SU-DHL-6 (cell line): ENCODE results near the gene GLMN.

ENCODE experiments used
- H2AFZ ChIP-seq: fragments of 200-600 bp; sonication (generic); 2 replicates; pipeline ENCODE4 v1.6.1; 2014; ENCODE audit warnings: low read depth, mild to moderate bottlenecking, moderate library complexity, mixed read lengths, antibody characterized with exemption, low read length; ENCODE audit not compliant: severe bottlenecking
- H3F3A ChIP-seq: fragments of 200-600 bp; shearing (Covaris generic); 2 replicates; pipeline ENCODE4 v1.6.0; 2016; ENCODE audit warnings: antibody characterized with exemption, mild to moderate bottlenecking; ENCODE audit not compliant: insufficient read depth
- H3K27ac ChIP-seq: fragments of 200-600 bp; sonication (generic); 2 replicates; pipeline ENCODE4 v1.5.1; 2016; ENCODE audit warnings: low read depth, mild to moderate bottlenecking, low read length, moderate library complexity, mixed read lengths
- H3K27me3 ChIP-seq: fragments of 200-600 bp; sonication (generic), shearing (Covaris generic); 2 replicates; pipeline ENCODE4 v1.6.0; 2014; ENCODE audit warnings: mild to moderate bottlenecking, low read length
- H3K36me3 ChIP-seq: fragments of 200-600 bp; sonication (generic); 2 replicates; pipeline ENCODE4 v1.6.1; 2014; ENCODE audit warnings: mild to moderate bottlenecking, low read length, mixed read lengths
- H3K4me2 ChIP-seq: fragments of 300-600, 200-600 bp; shearing (Covaris generic), sonication (generic); 2 replicates; pipeline ENCODE4 v1.6.0; 2014; ENCODE audit warnings: low read length, low read depth, mild to moderate bottlenecking; ENCODE audit not compliant: poor library complexity, severe bottlenecking
- H3K4me3 ChIP-seq: fragments of 200-600 bp; sonication (generic); 2 replicates; pipeline ENCODE4 v1.5.1; 2014; ENCODE audit warnings: antibody characterized with exemption, low read length, mild to moderate bottlenecking, mixed read lengths; ENCODE audit not compliant: insufficient read depth, poor library complexity, severe bottlenecking
- H3K79me2 ChIP-seq: fragments of 200-600 bp; sonication (generic); 2 replicates; pipeline ENCODE4 v1.6.1; 2014; ENCODE audit warnings: mild to moderate bottlenecking, low read length, moderate library complexity; ENCODE audit not compliant: insufficient read depth
- H3K9ac ChIP-seq: fragments of 200-600 bp; sonication (generic); 2 replicates; pipeline ENCODE4 v1.7.0; 2014; ENCODE audit warnings: mild to moderate bottlenecking, low read length
- H3K9me2 ChIP-seq: fragments of 200-600 bp; sonication (generic); replicated peaks from 2 replicates; pipeline ENCODE4 v1.6.1; 2014; ENCODE audit warnings: low read length; ENCODE audit not compliant: insufficient read depth
- H3K9me3 ChIP-seq: fragments of 200-600 bp; sonication (generic); 2 replicates; pipeline ENCODE4 v1.6.1; 2014; ENCODE audit warnings: low read length, mixed read lengths; ENCODE audit not compliant: insufficient read depth
- H4K20me1 ChIP-seq: fragments of 200-600 bp; sonication (generic); 2 replicates; pipeline ENCODE4 v1.6.1; 2014; ENCODE audit warnings: low read depth, mild to moderate bottlenecking, antibody characterized with exemption, low read length, moderate library complexity, mixed read lengths
- EZH2phosphoT487 ChIP-seq: fragments of 200-600 bp; sonication (generic), shearing (Covaris generic); conservative IDR thresholded peaks from 2 replicates; pipeline ENCODE4 v1.6.1; 2018; ENCODE audit warnings: mild to moderate bottlenecking, antibody characterized with exemption, low read length, moderate library complexity, mixed read lengths
- TF ChIP-seq, protein P1 (sequence below): fragments of 200-600 bp; sonication (generic); IDR thresholded peaks from one replicate; pipeline ENCODE4 v1.5.1; 2017; ENCODE audit warnings: antibody characterized with exemption, mild to moderate bottlenecking, low read length, moderate library complexity; ENCODE audit not compliant: insufficient read depth, poor library complexity, severe bottlenecking

The GLMN gene

DNA sequence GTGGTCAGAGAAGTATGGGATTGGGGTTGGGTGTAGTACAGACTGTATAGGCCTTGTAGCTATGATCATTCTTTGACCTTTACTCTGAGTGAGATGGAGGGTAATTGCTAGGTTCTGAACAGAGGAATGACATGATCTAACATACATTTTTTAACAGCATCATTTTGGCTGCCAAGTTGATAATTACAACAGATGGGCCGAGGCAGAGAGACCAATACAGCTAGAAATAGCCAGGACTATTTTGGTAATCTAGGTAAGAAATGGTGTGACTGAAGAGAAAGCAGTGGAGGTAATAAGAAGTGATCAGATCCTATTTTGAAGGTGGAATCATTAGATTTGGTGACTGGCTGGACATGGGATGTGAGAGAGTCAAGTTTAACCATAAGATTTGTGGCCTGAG, 43.6 kb upstream of the GLMN start:
- H3K27me3 ChIP-seq, result no peaks in the 10 kb centered on the region
- no peaks in the 10 kb centered on the region for H3F3A ChIP-seq
- H3K27ac ChIP-seq, result no peak overlapping the region
- H4K20me1 ChIP-seq, result no peaks in the 10 kb centered on the region
- no peak overlapping the region for H3K4me2 ChIP-seq
- H3K79me2 ChIP-seq, result no peaks in the 10 kb centered on the region
- no peak overlapping the region for H3K4me3 ChIP-seq
- peaks cover 2% of the 10 kb centered on the region; the same call in 1 of the 2 replicates for H3K36me3 ChIP-seq
- no peaks in the 10 kb centered on the region for H3K9me2 ChIP-seq
- no peaks in the 10 kb centered on the region for H3K9me3 ChIP-seq
- H2AFZ ChIP-seq, result no peak overlapping the region
- no peak for TF ChIP-seq EZH2phosphoT487
- TF ChIP-seq, protein P1, sequence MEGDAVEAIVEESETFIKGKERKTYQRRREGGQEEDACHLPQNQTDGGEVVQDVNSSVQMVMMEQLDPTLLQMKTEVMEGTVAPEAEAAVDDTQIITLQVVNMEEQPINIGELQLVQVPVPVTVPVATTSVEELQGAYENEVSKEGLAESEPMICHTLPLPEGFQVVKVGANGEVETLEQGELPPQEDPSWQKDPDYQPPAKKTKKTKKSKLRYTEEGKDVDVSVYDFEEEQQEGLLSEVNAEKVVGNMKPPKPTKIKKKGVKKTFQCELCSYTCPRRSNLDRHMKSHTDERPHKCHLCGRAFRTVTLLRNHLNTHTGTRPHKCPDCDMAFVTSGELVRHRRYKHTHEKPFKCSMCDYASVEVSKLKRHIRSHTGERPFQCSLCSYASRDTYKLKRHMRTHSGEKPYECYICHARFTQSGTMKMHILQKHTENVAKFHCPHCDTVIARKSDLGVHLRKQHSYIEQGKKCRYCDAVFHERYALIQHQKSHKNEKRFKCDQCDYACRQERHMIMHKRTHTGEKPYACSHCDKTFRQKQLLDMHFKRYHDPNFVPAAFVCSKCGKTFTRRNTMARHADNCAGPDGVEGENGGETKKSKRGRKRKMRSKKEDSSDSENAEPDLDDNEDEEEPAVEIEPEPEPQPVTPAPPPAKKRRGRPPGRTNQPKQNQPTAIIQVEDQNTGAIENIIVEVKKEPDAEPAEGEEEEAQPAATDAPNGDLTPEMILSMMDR, result no peak
- no peak overlapping the region for H3K9ac ChIP-seq

DNA sequence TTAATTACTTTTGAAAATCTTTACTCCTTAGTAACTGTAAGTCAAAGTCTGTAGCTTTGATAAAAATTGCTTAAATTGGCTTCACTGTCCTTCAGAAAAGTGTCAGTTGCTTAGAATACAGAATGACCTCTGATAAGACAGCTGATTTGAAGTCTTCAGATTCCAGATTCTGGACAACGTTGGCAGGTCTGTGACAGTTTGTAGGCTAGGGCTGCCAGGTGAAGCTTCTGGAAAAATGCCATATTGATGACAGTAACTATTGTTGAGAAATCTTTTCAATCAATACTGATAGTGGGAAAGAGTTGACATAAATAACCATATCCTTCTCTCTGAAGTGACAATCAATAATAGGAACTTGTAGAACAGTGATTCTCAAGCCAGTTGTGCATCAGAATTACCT, 41.4 kb upstream of the GLMN start:
- Histone ChIP-seq H4K20me1 (no peaks in the 10 kb centered on the region), H3K9me3 (no peaks in the 10 kb centered on the region), H3K4me3 (no peak overlapping the region), H3K9ac (no peak overlapping the region), H3K36me3 (peaks cover 6% of the 10 kb centered on the region; the same call in 1 of the 2 replicates), H2AFZ (no peak overlapping the region), H3K4me2 (no peak overlapping the region), H3K79me2 (no peaks in the 10 kb centered on the region), H3K9me2 (no peaks in the 10 kb centered on the region), H3K27me3 (no peaks in the 10 kb centered on the region), H3F3A (no peaks in the 10 kb centered on the region), H3K27ac (no peak overlapping the region)
- TF ChIP-seq EZH2phosphoT487, result no peak
- TF ChIP-seq, protein P1, result no peak

DNA sequence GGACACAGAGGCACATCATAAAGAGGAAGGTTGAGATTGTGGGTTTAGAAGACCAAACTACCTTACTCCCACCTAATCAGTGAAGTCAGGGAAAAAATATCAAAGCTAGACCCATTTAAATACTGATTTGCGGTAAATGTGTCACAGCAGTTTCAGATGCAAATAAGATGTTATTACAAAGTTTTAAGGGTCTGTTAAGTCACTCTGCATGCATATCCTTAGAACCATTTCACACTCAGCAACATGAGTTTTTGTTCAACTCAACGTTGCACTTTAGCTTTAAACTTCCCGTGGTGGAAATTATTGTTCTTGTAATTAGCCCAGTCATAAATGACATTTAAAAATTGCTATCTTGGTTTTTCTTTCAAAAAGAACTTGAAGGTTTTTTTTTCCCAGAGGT, 34.9 kb upstream of the GLMN start:
- no peaks in the 10 kb centered on the region for H3K9me2 ChIP-seq
- peaks cover 8% of the 10 kb centered on the region; the same call in 1 of the 2 replicates for H3K36me3 ChIP-seq
- H3K4me3 ChIP-seq, result no peak overlapping the region
- no peak overlapping the region for H3K27ac ChIP-seq
- H3K9ac ChIP-seq, result no peak overlapping the region
- no peaks in the 10 kb centered on the region for H3K79me2 ChIP-seq
- TF ChIP-seq EZH2phosphoT487, result no peak
- TF ChIP-seq, protein P1, result no peak
- H3K9me3 ChIP-seq, result no peaks in the 10 kb centered on the region
- no peaks in the 10 kb centered on the region for H3F3A ChIP-seq
- no peaks in the 10 kb centered on the region for H4K20me1 ChIP-seq
- no peaks in the 10 kb centered on the region for H3K27me3 ChIP-seq
- no peak overlapping the region for H2AFZ ChIP-seq
- no peak overlapping the region for H3K4me2 ChIP-seq
